Measurements from ENCODE around the gene COL10A1.

GRCh38 chr6:116104636-116105035, 21.3 kb downstream of the COL10A1 start:
- TF ChIP-seq POLR2AphosphoS5 (IDR thresholded peaks at IDR 0.05) = no peak
- no peak for TF ChIP-seq CTCF (IDR thresholded peaks at IDR 0.05)
- no peak for TF ChIP-seq POLR2A (IDR thresholded peaks at IDR 0.05)

Data from breast epithelium (tissue), 3 donors.